GM23338 (cell line): Measurements from ENCODE around the gene SART1. TPM values are rescaled to one million over a fixed set of nuclear protein-coding genes. Genes with fewer than 3 reads are reported as not detected.

Experiments
- ATAC-seq: fragments of 200-7000 bp; cut with Tn5 transposase; 3 replicates; pipeline ENCODE4 v1.9.1; 2020
- DNase-seq: peaks from one replicate; pipeline ENCODE4 v3.0.0-alpha.2; 2015; ENCODE audit warnings: low spot score
- H2AFZ ChIP-seq: fragments of 200-600 bp; sonication (generic); 2 replicates; pipeline ENCODE4 v1.8.0; 2016; ENCODE audit warnings: antibody characterized with exemption, mild to moderate bottlenecking, moderate library complexity
- H3F3A ChIP-seq: fragments of 200-600 bp; sonication (generic); replicated peaks from 2 replicates; pipeline ENCODE4 v1.8.0; 2017; ENCODE audit warnings: antibody characterized with exemption, mixed run types, low read depth
- H3K27ac ChIP-seq: fragments of 200-600 bp; sonication (generic); 2 replicates; pipeline ENCODE4 v1.6.1; 2016; ENCODE audit warnings: low read depth
- H3K27me3 ChIP-seq: fragments of 200-600 bp; sonication (generic); 2 replicates; pipeline ENCODE4 v1.8.0; 2016; ENCODE audit warnings: mild to moderate bottlenecking, mixed run types, moderate library complexity; ENCODE audit not compliant: insufficient read depth
- H3K36me3 ChIP-seq: fragments of 200-600 bp; sonication (generic); 2 replicates; pipeline ENCODE4 v1.8.0; 2016; ENCODE audit warnings: mild to moderate bottlenecking; ENCODE audit not compliant: insufficient read depth
- H3K4me1 ChIP-seq: fragments of 200-600 bp; sonication (generic); 2 replicates; pipeline ENCODE4 v1.8.0; 2016; ENCODE audit warnings: mild to moderate bottlenecking, moderate library complexity; ENCODE audit not compliant: insufficient read depth
- H3K4me2 ChIP-seq: fragments of 200-600 bp; sonication (generic); 2 replicates; pipeline ENCODE4 v1.7.1; 2017; ENCODE audit warnings: mixed run types
- H3K4me3 ChIP-seq: fragments of 200-600 bp; sonication (generic); 2 replicates; pipeline ENCODE4 v1.6.1; 2016; ENCODE audit warnings: mixed run types
- H3K79me2 ChIP-seq: fragments of 200-600 bp; sonication (generic); replicated peaks from 2 replicates; pipeline ENCODE4 v1.8.0; 2017; ENCODE audit warnings: mild to moderate bottlenecking; ENCODE audit not compliant: insufficient read depth
- H3K9me2 ChIP-seq: fragments of 200-600 bp; sonication (generic); 2 replicates; pipeline ENCODE4 v1.8.0; 2017; ENCODE audit not compliant: insufficient read depth
- H4K20me1 ChIP-seq: fragments of 200-600 bp; sonication (generic); replicated peaks from 2 replicates; pipeline ENCODE4 v1.8.0; 2017; ENCODE audit warnings: mild to moderate bottlenecking; ENCODE audit not compliant: insufficient read depth
- H3K27ac Mint-ChIP-seq: 2 replicates; pipeline ENCODE4 v1.8.0; 2020; ENCODE audit warnings: inconsistent platforms, mild to moderate bottlenecking, moderate library complexity, mixed read lengths
- H3K27me3 Mint-ChIP-seq: 3 replicates; pipeline ENCODE4 v1.8.0; 2022; ENCODE audit warnings: low read depth, mild to moderate bottlenecking, moderate library complexity, mixed read lengths, inconsistent platforms; ENCODE audit not compliant: insufficient read depth, poor library complexity
- H3K36me3 Mint-ChIP-seq: 3 replicates; pipeline ENCODE4 v1.8.0; 2021; ENCODE audit warnings: low read depth, mild to moderate bottlenecking, inconsistent platforms, moderate library complexity, mixed read lengths
- H3K4me1 Mint-ChIP-seq: 3 replicates; pipeline ENCODE4 v1.8.0; 2020; ENCODE audit warnings: mild to moderate bottlenecking, inconsistent platforms, mixed read lengths
- H3K4me3 Mint-ChIP-seq: 3 replicates; pipeline ENCODE4 v1.8.0; 2021; ENCODE audit warnings: moderate library complexity, mild to moderate bottlenecking, inconsistent platforms, mixed read lengths
- H3K9me3 Mint-ChIP-seq: 3 replicates; pipeline ENCODE4 v1.8.0; 2020; ENCODE audit warnings: moderate library complexity, mild to moderate bottlenecking, inconsistent platforms, mixed read lengths
- EZH2 ChIP-seq: fragments of 200-600 bp; sonication (generic); IDR thresholded peaks from one replicate; pipeline ENCODE4 v1.8.0; 2017; ENCODE audit warnings: antibody characterized with exemption, mild to moderate bottlenecking, low read depth; ENCODE audit not compliant: unreplicated experiment
- EZH2phosphoT487 ChIP-seq: fragments of 200-600 bp; sonication (generic); IDR thresholded peaks from one replicate; pipeline ENCODE4 v1.8.1; 2018; ENCODE audit warnings: antibody characterized with exemption; ENCODE audit not compliant: unreplicated experiment
- STAT1 ChIP-seq: IDR thresholded peaks from one replicate; pipeline ENCODE4 v1.6.1; 2016; ENCODE audit warnings: antibody characterized with exemption; ENCODE audit not compliant: unreplicated experiment
- ZNF331 ChIP-seq: fragments of 250-450 bp; sonication (Bioruptor Pico); IDR thresholded peaks from 2 replicates; pipeline ENCODE4 v1.5.0; 2020; ENCODE audit warnings: low read depth, mild to moderate bottlenecking, moderate library complexity
- polyA plus RNA-seq: library from polyadenylated mRNA; unstranded; fragments of >200 nt; fragmentation: Nextera tagmentation; extraction: Ambion mirVana; gene quantifications from 2 replicates; pipeline ENCODE4 v1.2.1, GENCODE V29; 2016
- total RNA-seq: library from RNA; depleted of rRNA; stranded (reverse); fragments of >200 nt; shearing (Covaris generic); gene quantifications from 2 replicates; pipeline ENCODE4 v1.2.3, GENCODE V29; 2014
- TF ChIP-seq, protein P1 (sequence below): fragments of 250-450 bp; sonication (Bioruptor Pico); IDR thresholded peaks from 2 replicates; pipeline ENCODE4 v1.5.0; 2020; ENCODE audit warnings: mild to moderate bottlenecking, moderate library complexity
- TF ChIP-seq, protein P2 (sequence below): IDR thresholded peaks from one replicate; pipeline ENCODE4 v1.6.1; 2018; ENCODE audit warnings: antibody characterized with exemption; ENCODE audit not compliant: unreplicated experiment
- TF ChIP-seq, protein P3 (sequence below): IDR thresholded peaks from 2 replicates; pipeline ENCODE4 v1.6.1; 2016; ENCODE audit warnings: antibody characterized with exemption

The SART1 gene
- total and polyA plus RNA-seq, 2 experiments from 2014 or later: 43.9 to 91.0 TPM

DNA sequence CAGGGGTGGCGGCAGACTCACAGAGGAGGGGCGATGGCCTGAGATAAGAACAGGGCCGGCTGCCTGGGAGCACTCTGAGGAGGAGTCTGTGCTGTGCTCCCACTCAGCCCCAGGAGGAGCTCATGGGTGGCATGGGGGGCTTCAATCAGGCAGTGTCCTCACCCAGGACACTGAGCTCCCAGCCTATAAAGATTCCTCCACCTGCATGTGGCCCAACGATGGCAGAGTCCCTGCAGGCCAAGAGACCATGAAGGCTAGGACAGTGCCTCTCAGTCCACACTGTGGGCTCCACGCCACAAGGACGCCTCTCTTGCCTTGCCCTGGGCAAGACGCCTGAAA lies 52.2 kb downstream of the SART1 start (continued):
- TF ChIP-seq, protein P1, sequence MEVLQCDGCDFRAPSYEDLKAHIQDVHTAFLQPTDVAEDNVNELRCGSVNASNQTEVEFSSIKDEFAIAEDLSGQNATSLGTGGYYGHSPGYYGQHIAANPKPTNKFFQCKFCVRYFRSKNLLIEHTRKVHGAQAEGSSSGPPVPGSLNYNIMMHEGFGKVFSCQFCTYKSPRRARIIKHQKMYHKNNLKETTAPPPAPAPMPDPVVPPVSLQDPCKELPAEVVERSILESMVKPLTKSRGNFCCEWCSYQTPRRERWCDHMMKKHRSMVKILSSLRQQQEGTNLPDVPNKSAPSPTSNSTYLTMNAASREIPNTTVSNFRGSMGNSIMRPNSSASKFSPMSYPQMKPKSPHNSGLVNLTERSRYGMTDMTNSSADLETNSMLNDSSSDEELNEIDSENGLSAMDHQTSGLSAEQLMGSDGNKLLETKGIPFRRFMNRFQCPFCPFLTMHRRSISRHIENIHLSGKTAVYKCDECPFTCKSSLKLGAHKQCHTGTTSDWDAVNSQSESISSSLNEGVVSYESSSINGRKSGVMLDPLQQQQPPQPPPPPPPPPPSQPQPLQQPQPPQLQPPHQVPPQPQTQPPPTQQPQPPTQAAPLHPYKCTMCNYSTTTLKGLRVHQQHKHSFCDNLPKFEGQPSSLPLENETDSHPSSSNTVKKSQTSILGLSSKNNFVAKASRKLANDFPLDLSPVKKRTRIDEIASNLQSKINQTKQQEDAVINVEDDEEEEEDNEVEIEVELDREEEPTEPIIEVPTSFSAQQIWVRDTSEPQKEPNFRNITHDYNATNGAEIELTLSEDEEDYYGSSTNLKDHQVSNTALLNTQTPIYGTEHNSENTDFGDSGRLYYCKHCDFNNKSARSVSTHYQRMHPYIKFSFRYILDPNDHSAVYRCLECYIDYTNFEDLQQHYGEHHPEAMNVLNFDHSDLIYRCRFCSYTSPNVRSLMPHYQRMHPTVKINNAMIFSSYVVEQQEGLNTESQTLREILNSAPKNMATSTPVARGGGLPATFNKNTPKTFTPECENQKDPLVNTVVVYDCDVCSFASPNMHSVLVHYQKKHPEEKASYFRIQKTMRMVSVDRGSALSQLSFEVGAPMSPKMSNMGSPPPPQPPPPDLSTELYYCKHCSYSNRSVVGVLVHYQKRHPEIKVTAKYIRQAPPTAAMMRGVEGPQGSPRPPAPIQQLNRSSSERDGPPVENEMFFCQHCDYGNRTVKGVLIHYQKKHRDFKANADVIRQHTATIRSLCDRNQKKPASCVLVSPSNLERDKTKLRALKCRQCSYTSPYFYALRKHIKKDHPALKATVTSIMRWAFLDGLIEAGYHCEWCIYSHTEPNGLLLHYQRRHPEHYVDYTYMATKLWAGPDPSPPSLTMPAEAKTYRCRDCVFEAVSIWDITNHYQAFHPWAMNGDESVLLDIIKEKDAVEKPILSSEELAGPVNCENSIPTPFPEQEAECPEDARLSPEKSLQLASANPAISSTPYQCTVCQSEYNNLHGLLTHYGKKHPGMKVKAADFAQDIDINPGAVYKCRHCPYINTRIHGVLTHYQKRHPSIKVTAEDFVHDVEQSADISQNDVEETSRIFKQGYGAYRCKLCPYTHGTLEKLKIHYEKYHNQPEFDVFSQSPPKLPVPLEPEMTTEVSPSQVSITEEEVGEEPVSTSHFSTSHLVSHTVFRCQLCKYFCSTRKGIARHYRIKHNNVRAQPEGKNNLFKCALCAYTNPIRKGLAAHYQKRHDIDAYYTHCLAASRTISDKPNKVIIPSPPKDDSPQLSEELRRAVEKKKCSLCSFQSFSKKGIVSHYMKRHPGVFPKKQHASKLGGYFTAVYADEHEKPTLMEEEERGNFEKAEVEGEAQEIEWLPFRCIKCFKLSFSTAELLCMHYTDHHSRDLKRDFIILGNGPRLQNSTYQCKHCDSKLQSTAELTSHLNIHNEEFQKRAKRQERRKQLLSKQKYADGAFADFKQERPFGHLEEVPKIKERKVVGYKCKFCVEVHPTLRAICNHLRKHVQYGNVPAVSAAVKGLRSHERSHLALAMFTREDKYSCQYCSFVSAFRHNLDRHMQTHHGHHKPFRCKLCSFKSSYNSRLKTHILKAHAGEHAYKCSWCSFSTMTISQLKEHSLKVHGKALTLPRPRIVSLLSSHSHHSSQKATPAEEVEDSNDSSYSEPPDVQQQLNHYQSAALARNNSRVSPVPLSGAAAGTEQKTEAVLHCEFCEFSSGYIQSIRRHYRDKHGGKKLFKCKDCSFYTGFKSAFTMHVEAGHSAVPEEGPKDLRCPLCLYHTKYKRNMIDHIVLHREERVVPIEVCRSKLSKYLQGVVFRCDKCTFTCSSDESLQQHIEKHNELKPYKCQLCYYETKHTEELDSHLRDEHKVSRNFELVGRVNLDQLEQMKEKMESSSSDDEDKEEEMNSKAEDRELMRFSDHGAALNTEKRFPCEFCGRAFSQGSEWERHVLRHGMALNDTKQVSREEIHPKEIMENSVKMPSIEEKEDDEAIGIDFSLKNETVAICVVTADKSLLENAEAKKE (CRISPR knock-in tag): no peak

DNA sequence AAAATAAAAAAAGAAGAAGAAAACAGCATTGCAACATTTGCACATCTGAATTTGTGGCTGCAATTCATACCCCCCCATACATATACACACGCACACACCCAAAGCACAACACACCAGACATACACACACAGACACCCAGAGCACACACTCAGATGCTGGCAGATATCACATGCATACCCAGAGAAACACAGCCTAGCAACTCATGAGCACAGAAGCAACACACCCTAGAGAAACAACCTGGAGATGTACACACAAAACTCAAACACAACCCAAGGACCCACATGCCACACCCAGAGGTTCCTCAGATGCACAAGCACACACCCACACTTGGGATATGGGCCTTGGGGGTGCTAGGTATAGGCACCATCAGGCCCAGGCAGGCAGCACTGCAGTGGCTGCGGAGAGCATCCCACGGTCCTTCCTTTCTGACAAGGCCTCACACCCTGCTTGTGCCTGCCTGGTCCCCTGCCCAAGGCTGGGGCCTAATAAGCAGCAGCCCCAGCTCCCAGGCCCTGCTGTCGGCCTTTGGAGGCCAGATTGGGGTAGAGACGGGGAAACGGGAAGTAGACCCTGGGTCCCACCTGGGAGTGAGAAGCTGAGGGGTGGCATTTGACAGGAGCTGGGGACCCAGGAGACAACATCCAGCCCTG lies 53.4 kb downstream of the SART1 start:
- ATAC-seq: no peak
- Mint-ChIP-seq H3K36me3 (no peaks in the 10 kb centered on the region), H3K9me3 (no peaks in the 10 kb centered on the region), H3K4me3 (no peak overlapping the region; the same call in 2 of the 3 replicates), H3K27me3 (peaks cover 19% of the 10 kb centered on the region), H3K27ac (no peak overlapping the region), H3K4me1 (no peaks in the 10 kb centered on the region)
- Histone ChIP-seq H2AFZ (no peak overlapping the region), H3K4me1 (no peaks in the 10 kb centered on the region), H3K27ac (no peak overlapping the region), H3K9me2 (no peaks in the 10 kb centered on the region), H3K4me3 (no peak overlapping the region), H3F3A (0 out of 2 replicates have a peak, but pooled peaks cover 3% of the 10 kb centered on the region), H3K4me2 (no peak overlapping the region), H3K79me2 (no peaks in the 10 kb centered on the region), H3K27me3 (peaks cover 23% of the 10 kb centered on the region), H4K20me1 (no peaks in the 10 kb centered on the region), H3K36me3 (no peaks in the 10 kb centered on the region)
- DNase-seq: no peak
- TF ChIP-seq ZNF331 (CRISPR knock-in tag) (no peak), STAT1 (no peak), EZH2phosphoT487 (no peak), EZH2 (no peak)
- TF ChIP-seq, protein P2, sequence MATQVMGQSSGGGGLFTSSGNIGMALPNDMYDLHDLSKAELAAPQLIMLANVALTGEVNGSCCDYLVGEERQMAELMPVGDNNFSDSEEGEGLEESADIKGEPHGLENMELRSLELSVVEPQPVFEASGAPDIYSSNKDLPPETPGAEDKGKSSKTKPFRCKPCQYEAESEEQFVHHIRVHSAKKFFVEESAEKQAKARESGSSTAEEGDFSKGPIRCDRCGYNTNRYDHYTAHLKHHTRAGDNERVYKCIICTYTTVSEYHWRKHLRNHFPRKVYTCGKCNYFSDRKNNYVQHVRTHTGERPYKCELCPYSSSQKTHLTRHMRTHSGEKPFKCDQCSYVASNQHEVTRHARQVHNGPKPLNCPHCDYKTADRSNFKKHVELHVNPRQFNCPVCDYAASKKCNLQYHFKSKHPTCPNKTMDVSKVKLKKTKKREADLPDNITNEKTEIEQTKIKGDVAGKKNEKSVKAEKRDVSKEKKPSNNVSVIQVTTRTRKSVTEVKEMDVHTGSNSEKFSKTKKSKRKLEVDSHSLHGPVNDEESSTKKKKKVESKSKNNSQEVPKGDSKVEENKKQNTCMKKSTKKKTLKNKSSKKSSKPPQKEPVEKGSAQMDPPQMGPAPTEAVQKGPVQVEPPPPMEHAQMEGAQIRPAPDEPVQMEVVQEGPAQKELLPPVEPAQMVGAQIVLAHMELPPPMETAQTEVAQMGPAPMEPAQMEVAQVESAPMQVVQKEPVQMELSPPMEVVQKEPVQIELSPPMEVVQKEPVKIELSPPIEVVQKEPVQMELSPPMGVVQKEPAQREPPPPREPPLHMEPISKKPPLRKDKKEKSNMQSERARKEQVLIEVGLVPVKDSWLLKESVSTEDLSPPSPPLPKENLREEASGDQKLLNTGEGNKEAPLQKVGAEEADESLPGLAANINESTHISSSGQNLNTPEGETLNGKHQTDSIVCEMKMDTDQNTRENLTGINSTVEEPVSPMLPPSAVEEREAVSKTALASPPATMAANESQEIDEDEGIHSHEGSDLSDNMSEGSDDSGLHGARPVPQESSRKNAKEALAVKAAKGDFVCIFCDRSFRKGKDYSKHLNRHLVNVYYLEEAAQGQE: no peak
- TF ChIP-seq, protein P3, sequence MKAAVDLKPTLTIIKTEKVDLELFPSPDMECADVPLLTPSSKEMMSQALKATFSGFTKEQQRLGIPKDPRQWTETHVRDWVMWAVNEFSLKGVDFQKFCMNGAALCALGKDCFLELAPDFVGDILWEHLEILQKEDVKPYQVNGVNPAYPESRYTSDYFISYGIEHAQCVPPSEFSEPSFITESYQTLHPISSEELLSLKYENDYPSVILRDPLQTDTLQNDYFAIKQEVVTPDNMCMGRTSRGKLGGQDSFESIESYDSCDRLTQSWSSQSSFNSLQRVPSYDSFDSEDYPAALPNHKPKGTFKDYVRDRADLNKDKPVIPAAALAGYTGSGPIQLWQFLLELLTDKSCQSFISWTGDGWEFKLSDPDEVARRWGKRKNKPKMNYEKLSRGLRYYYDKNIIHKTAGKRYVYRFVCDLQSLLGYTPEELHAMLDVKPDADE: no peak
